HL-60 (cell line): ENCODE results near the gene ALPK1.
"Not testable (repeated sequence)": the region's sequence is repeated elsewhere in the genome, so short reads cannot be mapped to it uniquely, and the experiment has no call there.

Experiments used
- CTCF ChIP-seq: IDR thresholded peaks from one replicate; pipeline ENCODE4 v1.5.1; 2011; ENCODE audit warnings: low read length, control low read depth, inconsistent platforms; ENCODE audit not compliant: insufficient read depth
- GABPA ChIP-seq: IDR thresholded peaks from 2 replicates; pipeline ENCODE4 v1.6.1; 2012; ENCODE audit warnings: low read depth
- POLR2AphosphoS5 ChIP-seq: IDR thresholded peaks from 2 replicates; pipeline ENCODE4 v1.6.1; 2012; ENCODE audit warnings: low read depth
- REST ChIP-seq: IDR thresholded peaks from 2 replicates; pipeline ENCODE4 v1.6.1; 2012; ENCODE audit warnings: low read depth; ENCODE audit not compliant: insufficient replicate concordance
- SPI1 ChIP-seq: IDR thresholded peaks from 2 replicates; pipeline ENCODE4 v1.6.1; 2012; ENCODE audit warnings: low read depth, mild to moderate bottlenecking, borderline replicate concordance

GRCh38 chr4:112281895-112282398, 15.2 kb upstream of the ALPK1 start:
- not testable (repeated sequence) for TF ChIP-seq CTCF, REST, SPI1, POLR2AphosphoS5, GABPA
